ENCODE data around the gene SLC9A6.
"Not testable (repeated sequence)": the region's sequence is repeated elsewhere in the genome, so short reads cannot be mapped to it uniquely, and the experiment has no call there.

Gene SLC9A6

DNA sequence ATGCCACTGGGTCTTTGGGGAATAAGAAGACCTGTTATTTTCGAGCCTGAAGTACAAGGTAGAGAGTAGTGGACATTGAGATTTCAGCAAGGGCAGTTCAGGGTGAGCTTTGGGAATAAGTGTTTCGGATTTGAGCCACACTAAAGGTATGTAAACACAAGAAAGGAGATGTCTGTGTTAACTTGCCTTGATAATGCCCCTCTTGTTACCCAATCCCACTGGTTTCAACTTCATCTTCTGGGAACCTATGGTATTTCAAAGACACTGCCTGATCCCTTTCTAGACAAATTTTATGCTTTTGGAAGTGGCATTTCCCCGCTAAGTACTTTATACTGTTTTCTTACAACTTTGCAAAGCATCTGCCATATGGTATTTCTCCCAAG lies 79.4 kb downstream of the SLC9A6 start:
- DNase-seq: no peak

DNA sequence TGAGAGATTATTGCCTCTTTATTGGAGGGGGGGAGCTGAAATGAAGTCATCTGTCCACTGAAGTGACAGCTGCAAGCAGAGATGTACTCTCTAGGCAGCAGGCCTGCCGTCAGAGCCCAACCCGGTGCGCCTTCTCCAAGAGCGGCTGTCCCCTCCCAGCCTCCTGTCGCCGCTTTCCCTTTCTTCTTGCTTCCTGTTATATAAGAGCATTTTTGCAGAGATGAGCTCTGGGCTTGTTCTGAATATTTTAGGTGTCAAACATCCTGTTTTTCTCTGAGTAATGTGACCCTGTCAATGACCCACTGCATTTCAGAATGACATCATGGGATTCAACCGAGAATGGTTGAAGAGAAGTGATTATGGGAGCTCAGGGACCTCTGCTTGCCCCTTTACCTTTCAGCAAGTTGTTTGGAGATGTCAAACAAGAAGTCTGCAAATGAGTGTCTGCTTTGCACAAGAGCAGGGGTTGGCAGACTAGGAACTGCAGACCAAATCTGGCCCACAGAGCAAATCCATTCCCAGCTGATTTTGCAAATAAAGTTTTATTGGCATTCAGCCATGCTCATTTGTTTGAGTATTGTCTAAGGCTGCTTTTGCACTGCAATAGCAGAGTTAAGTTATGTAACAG lies 79.9 kb downstream of the SLC9A6 start:
- peak; percentile 68 for DNase-seq

DNA sequence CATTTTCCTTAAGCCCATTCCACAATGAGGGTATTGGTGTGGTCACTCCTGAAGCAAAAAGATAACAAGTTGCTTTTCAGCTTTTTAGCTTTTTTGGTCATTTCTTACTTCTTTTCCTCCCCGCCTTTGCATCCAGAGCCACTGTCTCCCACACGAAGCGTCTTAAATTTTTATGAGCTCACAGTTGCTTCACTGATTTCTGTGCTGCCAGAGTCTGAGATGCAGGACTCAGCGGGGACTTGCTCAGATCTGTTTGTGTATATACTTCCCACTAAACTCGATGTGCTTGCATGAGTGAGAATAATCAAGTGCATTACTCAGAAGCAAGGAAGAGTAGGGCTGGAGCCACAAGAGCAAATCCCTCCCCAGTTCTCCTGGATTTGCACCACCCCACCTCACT lies 81.9 kb downstream of the SLC9A6 start:
- DNase-seq: no peak

DNA sequence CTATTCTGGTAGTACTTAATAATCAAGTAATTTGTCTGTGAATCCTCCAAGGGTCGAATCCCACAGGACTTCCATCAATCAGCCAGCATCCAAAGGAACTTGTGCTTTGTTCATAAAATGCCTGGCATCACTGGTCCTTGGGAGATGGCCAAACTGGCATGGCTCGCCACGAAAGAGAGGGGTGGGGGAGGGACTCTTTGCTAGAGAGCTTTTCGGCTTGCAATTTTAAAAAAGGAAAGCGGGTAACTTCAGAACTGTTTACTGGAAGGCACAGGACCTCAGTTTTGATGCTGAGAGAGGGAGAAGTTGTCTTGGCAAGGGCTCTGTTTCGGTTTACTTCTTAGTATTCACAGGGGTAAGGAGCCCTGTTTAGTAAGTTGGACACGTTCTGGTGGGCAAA lies 82.7 kb downstream of the SLC9A6 start:
- no peak for DNase-seq

DNA sequence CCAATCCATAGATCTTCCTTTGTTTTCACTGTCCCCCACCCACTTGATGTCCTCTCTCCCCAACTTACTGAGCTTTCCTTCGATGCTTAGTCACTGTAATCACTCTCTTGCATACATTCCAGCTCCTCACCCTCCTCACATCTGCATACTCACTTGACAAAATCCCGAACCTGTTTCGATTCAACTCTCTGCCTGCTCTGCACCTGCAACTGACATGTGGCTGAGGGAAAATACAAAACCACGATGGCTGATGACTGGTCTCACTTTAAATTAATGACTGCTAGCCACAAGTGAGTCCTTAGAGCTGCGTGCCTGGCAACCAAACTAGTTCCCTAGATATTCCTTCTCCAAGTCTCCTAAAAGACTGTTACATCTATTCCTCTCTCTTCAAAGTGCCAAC lies 91.7 kb downstream of the SLC9A6 start:
- DNase-seq: no peak

DNA sequence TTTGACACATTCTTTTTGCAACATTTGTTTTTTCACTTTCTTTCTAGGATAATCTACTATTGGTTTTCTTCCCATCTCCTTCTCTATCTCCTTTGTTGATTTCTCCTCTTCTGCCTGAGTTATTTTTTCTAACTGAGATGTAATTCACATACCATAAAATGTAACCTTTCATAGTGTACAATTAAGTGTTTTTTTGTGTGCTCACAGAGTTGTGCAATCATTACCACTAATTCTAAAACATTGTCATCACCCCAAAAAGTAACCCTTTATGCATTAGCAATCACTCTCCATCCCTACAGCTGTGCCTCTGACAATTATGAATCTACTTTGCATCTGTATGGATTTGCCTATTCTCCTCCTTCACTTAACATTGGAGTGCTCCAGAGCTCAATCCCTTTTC lies 95.5 kb downstream of the SLC9A6 start:
- no peak for DNase-seq

DNA sequence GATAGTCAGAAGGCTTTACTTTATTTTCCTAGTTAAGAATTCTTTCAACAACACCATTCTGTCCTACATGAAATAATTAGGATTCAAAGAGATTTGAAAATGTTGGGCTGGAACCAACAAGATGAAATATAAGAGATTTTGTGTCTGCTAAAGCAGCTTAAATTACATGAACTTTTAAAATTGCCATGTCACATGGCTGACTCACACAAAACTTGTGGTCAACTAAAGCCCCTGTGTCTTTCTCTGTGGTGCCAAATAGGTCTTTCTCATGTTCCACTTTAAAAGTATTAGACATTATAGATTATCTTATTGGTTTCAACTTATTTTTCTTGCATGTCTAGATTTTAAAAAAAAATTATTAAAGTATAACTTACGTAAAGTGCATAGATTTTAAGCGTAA lies 101.3 kb downstream of the SLC9A6 start:
- DNase-seq: no peak

DNA sequence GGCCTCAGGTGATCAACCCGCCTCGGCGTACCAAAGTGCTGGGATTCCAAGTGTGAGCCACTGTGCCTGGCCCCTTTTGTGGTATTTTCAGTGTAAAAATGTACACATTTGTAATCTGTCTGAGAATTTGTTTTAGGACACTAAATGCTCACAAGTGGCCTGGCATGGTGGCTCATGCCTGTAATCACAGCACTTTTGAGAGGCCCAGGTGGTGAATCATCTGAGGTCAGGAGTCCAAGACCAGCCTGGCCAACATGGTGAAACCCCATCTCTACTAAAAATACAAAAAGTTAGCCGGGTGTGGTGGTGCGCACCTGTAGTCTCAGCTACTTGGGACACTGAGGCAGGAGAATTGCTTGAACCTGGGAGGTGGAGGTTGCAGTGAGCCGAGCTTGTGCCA lies 106.7 kb downstream of the SLC9A6 start:
- DNase-seq: not testable (repeated sequence)

DNA sequence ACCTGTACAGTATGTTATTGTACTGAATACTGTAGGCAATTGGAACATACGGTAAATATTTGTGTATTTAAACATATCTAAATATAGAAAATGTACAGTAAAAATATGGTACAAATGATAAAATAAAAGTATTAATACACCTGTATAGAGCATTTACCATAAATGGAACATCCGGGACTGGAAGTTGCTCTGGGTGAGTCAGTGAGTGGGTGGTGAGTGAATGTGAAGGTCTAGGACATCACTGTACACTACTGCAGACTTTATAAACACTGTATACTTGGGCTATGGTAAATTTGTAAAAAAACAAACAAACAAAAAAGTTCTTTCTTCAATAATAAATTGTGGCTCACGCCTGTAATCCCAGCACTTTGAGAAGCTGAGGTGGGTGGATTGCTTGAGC lies 109.7 kb downstream of the SLC9A6 start:
- no peak for DNase-seq
